Ectodermal cell (in vitro differentiated cells): Measurements from ENCODE around the gene NRP1.
"Not testable (repeated sequence)": the region's sequence is repeated elsewhere in the genome, so short reads cannot be mapped to it uniquely, and the experiment has no call there.

Experiments
- H3K27ac ChIP-seq: 2 replicates; pipeline ENCODE4 v1.7.0; 2013; ENCODE audit warnings: mild to moderate bottlenecking, low read depth, low read length; ENCODE audit not compliant: insufficient read depth, poor library complexity, severe bottlenecking
- H3K27me3 ChIP-seq: 2 replicates; pipeline ENCODE4 v1.7.0; 2013; ENCODE audit warnings: mild to moderate bottlenecking, low read length; ENCODE audit not compliant: insufficient read depth, control insufficient read depth, poor library complexity, severe bottlenecking
- H3K36me3 ChIP-seq: one replicate; pipeline ENCODE4 v1.7.0; 2013; ENCODE audit warnings: low read length; ENCODE audit not compliant: control insufficient read depth, insufficient read depth
- H3K4me1 ChIP-seq: one replicate; pipeline ENCODE4 v1.7.0; 2013; ENCODE audit warnings: low read length; ENCODE audit not compliant: control insufficient read depth, insufficient read depth
- H3K4me3 ChIP-seq: 2 replicates; pipeline ENCODE4 v1.7.0; 2013; ENCODE audit warnings: low read depth, low read length, control low read depth; ENCODE audit not compliant: insufficient read depth
- H3K9me3 ChIP-seq: 2 replicates; pipeline ENCODE4 v1.7.0; 2013; ENCODE audit warnings: mild to moderate bottlenecking, low read length, moderate library complexity; ENCODE audit not compliant: control insufficient read depth
- WGBS, 2 experiments: methylation state at CpG; one replicate each; pipeline ENCODE4 v1.1.7; 2013; ENCODE audit warnings: missing lambda C conversion rate in 2 of 2; 5-methylcytosine and 5-hydroxymethylcytosine counted together

The NRP1 gene

DNA sequence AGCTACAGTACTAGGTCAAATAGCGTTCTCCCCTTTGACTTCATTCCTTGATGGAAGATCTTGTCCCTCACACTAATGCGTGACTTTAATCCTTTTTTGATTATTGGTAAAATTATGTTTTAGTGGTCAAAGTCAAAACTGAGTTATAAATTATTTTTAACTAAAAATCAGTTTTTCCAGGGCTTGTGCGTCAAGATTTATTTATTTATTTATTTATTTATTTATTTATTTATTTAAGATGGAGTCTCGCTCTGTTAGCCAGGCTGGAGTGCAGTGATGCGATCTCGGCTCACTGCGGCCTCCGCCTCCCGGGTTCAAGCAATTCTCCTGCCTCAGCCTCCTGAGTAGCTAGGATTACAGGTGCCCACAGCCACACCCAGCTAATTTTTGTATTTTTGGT, 112.2 kb downstream of the NRP1 start:
- H3K36me3 ChIP-seq, H3K9me3 ChIP-seq, H3K4me1 ChIP-seq, H3K27me3 ChIP-seq, H3K4me3 ChIP-seq, H3K27ac ChIP-seq: not testable (repeated sequence)
- 85% methylated on average over 8 of the region's 9 CpGs for WGBS, 2 experiments

DNA sequence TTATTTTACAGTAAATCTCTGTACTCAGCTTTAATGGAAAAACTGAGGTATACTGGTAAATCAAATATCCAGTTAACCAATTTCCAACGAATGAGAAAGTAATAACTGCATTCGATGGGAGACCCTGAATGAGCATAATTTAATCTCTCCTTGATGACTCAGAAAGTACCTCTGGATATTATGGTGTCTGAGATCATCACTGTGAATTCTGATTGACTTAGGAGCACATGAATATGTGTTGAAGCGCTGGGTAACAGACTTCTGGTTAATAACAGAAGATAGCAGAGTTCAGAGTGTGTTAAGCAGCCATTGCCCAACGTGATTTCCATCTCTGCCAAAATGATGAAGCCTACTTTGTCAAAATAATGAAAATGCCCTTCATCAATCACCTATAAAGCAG, 116.6 kb downstream of the NRP1 start:
- no peak overlapping the region for H3K4me3 ChIP-seq
- no peaks in the 10 kb centered on the region for H3K4me1 ChIP-seq
- H3K9me3 ChIP-seq, result no peaks in the 10 kb centered on the region
- no peak overlapping the region for H3K27ac ChIP-seq
- H3K27me3 ChIP-seq, result no peaks in the 10 kb centered on the region
- no peaks in the 10 kb centered on the region for H3K36me3 ChIP-seq
- WGBS, 2 experiments, result 87 to 90% methylated on average over 4 of the region's 4 CpGs

DNA sequence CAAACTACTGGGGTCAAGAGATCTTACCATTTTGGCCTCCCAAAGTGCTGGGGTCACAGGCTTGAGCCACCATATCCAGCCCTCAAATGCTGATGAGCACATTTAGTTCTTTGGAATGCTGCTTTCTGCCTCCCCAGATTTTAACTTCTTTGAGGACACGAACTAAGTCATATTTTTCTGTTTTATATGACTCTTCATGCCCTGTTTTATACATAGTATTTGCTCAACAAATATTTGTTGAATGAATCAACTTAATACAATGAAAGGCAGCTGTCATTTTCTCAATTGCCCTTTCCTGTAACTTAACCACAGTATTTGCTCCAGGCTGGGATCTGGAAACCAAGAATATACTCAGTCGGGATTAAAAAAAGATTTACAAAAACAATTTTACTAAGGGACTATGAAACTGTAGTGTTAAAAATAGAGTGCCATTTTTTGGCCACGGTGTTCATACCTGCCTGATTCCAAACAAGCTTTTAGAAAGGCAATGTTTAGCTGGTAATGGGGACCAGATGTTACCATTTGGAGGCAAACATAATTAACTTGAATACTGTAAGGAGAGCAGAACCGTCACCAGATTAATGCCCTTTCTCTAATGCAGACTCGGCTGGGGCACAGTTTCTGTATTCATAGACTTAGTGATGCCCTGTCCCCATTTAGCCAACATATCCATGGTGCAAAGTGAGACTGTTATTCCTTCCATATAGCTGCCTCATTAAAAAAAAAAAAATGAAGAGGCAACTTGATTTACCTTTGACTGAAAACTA, 117.6 kb downstream of the NRP1 start:
- Histone ChIP-seq H3K4me1 (no peaks in the 10 kb centered on the region), H3K9me3 (no peaks in the 10 kb centered on the region), H3K36me3 (no peaks in the 10 kb centered on the region), H3K27ac (no peak overlapping the region), H3K27me3 (no peaks in the 10 kb centered on the region), H3K4me3 (no peak overlapping the region)
- WGBS, 2 experiments, result 90 to 93% methylated on average over 5 of the region's 5 CpGs

- no peaks in the 10 kb centered on the region for H3K4me1 ChIP-seq
- no peaks in the 10 kb centered on the region for H3K36me3 ChIP-seq
- H3K9me3 ChIP-seq, result no peaks in the 10 kb centered on the region
- H3K27me3 ChIP-seq, result no peaks in the 10 kb centered on the region
- no peak overlapping the region for H3K4me3 ChIP-seq
- 93 to 96% methylated on average over 3 of the region's 3 CpGs for WGBS, 2 experiments
- no peak overlapping the region for H3K27ac ChIP-seq
These were observed 118.8 kb downstream of the NRP1 start for GRCh38 chr10:33215635-33216034.

- Histone ChIP-seq H3K27me3 (no peaks in the 10 kb centered on the region), H3K27ac (no peak overlapping the region), H3K4me3 (no peak overlapping the region), H3K36me3 (no peaks in the 10 kb centered on the region), H3K9me3 (no peaks in the 10 kb centered on the region), H3K4me1 (no peaks in the 10 kb centered on the region)
- 77 to 79% methylated on average over 2 of the region's 2 CpGs for WGBS, 2 experiments
These were observed 119.3 kb downstream of the NRP1 start for GRCh38 chr10:33215154-33215553.

- Histone ChIP-seq H3K36me3 (no peaks in the 10 kb centered on the region), H3K27me3 (no peaks in the 10 kb centered on the region), H3K27ac (no peak overlapping the region), H3K9me3 (no peaks in the 10 kb centered on the region), H3K4me3 (no peak overlapping the region), H3K4me1 (no peaks in the 10 kb centered on the region)
- 98 to 99% methylated on average over 4 of the region's 4 CpGs for WGBS, 2 experiments
These were observed 120.3 kb downstream of the NRP1 start for GRCh38 chr10:33214174-33214573.

- no peaks in the 10 kb centered on the region for H3K27me3 ChIP-seq
- H3K9me3 ChIP-seq, result no peaks in the 10 kb centered on the region
- H3K4me3 ChIP-seq, result no peak overlapping the region
- H3K27ac ChIP-seq, result no peak overlapping the region
- H3K36me3 ChIP-seq, result no peaks in the 10 kb centered on the region
- H3K4me1 ChIP-seq, result no peaks in the 10 kb centered on the region
- 88 to 98% methylated on average over 1 to 3 of the region's 4 CpGs for WGBS, 2 experiments
These were observed 122.3 kb downstream of the NRP1 start for GRCh38 chr10:33212061-33212748.

DNA sequence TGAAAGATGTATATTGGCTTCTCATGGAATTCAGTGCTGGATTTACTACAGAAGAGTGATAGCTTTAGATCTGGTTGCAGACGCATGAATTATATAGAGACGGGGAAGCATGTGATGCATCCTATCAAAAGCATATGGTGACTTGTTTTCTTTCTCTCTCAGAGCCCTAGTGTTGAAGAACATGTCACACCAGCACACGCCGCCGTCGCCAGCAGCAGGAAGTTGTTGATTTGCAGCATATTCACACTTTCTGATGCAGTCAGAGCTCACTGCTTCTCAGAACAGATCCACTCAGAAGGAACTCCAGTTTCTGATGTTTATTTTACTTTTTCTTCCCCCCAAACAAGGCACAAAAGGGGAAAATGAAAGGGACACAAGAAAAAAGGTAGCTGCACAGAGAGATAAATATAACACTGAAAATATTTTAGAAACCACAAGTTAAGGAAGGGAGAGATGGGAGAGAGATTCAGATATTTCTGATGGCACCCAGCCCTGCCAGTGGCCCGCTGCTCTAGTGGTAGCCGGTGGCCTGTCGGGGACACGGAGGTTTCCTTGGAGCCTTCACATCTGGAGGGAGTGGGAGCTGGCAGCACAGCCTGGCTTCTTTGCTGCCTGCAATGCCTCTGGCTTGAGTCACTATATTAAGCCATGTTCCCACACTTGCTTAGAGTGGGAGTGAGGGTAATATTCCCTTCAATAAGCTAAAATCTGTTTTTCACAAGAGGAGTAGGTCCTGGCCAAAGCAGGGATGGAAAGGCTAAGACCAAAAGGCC, 123.2 kb downstream of the NRP1 start:
- Histone ChIP-seq H3K36me3 (no peaks in the 10 kb centered on the region), H3K27ac (no peak overlapping the region), H3K4me1 (no peaks in the 10 kb centered on the region), H3K27me3 (no peaks in the 10 kb centered on the region), H3K9me3 (no peaks in the 10 kb centered on the region), H3K4me3 (no peak overlapping the region)
- WGBS, 2 experiments, result 84 to 88% methylated on average over 10 of the region's 10 CpGs

- H3K9me3 ChIP-seq, result no peaks in the 10 kb centered on the region
- H3K4me1 ChIP-seq, result no peaks in the 10 kb centered on the region
- no peaks in the 10 kb centered on the region for H3K27me3 ChIP-seq
- WGBS, 2 experiments, result 92% methylated on average over 3 of the region's 3 CpGs
- H3K4me3 ChIP-seq, result no peak overlapping the region
- H3K27ac ChIP-seq, result no peak overlapping the region
- no peaks in the 10 kb centered on the region for H3K36me3 ChIP-seq
These were observed 124.7 kb downstream of the NRP1 start for GRCh38 chr10:33209802-33210201.

DNA sequence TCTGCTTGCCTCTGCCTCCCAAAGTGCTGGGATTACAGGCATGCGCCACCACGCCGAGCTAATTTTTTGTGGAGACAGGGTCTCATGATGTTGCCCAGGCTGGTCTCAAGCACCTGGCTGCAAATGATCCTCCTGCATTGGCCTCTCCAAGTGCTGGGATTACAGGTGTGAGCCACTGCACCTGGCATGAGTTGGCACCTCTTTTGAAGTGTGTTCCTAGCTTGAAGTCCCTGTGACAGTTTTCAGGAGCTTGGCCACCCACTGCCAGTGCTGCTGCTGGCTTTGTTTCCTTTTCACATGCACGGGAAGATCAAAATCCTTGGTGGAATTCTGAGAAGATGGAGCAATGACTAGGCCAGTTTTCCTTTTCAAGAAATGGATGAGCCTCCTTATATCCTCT, 126.3 kb downstream of the NRP1 start:
- no peaks in the 10 kb centered on the region for H3K27me3 ChIP-seq
- H3K4me3 ChIP-seq, result no peak overlapping the region
- no peaks in the 10 kb centered on the region for H3K36me3 ChIP-seq
- H3K27ac ChIP-seq, result no peak overlapping the region
- H3K4me1 ChIP-seq, result no peaks in the 10 kb centered on the region
- WGBS, 2 experiments, result 89 to 93% methylated on average over 4 of the region's 4 CpGs
- H3K9me3 ChIP-seq, result no peaks in the 10 kb centered on the region
